ENCODE measurements around the gene ALCAM. TPM values are rescaled to one million over a fixed set of nuclear protein-coding genes. Genes with fewer than 3 reads are reported as not detected.

ALCAM gene
- total RNA-seq, 2 experiments from 2014 or later: 47.7 to 51.3 TPM

- TF ChIP-seq EZH2phosphoT487 (IDR thresholded peaks at IDR 0.05; ENCODE audit: borderline replicate concordance, low read depth, low read length): no peak
- no peak; the same call in 1 of the 2 replicates for TF ChIP-seq CTCF (conservative IDR thresholded peaks at IDR 0.05; ENCODE audit: low read length)
- Histone ChIP-seq H2AFZ (ENCODE audit: low read length) (no peak overlapping the region), H4K20me1 (ENCODE audit: insufficient read depth, low read length) (0 out of 2 replicates have a peak, but pooled peaks cover 6% of the 10 kb centered on the region), H3K9me2 (ENCODE audit: insufficient read depth, low read length) (no peaks in the 10 kb centered on the region), H3K9me3 (ENCODE audit: low read length) (no peaks in the 10 kb centered on the region), H3K36me3 (ENCODE audit: insufficient read depth, low read length) (no peaks in the 10 kb centered on the region), H3K4me2 (ENCODE audit: low read length) (no peak overlapping the region), H3K4me3 (ENCODE audit: low read depth, low read length, poor library complexity, severe bottlenecking) (no peak overlapping the region), H3K4me1 (ENCODE audit: insufficient read depth, low read length, poor library complexity, severe bottlenecking) (no peaks in the 10 kb centered on the region), H3K79me2 (ENCODE audit: insufficient read depth, low read depth, low read length) (no peaks in the 10 kb centered on the region), H3K27ac (ENCODE audit: low read depth, low read length, poor library complexity, severe bottlenecking) (no peak overlapping the region)
- DNase-seq (ENCODE audit: low spot score): no peak
- CTCF ChIA-PET (ENCODE audit: unreplicated experiment): no interaction called here
- intact Hi-C loops (cut with micrococcal nuclease; ENCODE audit: unreplicated experiment): loop anchor here (5.0 to 10.0 kb wide), 2 partner anchors 1240 to 1412 kb away; no protein-coding TSS in a partner anchor
- BruUV-seq (replicated peaks): no TSS peak
- POLR2A ChIA-PET: interaction anchor here (0.7 to 1.5 kb wide), 2 partner anchors 149 to 207 kb away, joined by 3 to 4 read pairs; no protein-coding TSS in a partner anchor
Measured at GRCh38 chr3:105516972-105517371, 150.3 kb downstream of the ALCAM start.

GRCh38 chr3:105518203-105518602, 151.5 kb downstream of the ALCAM start:
- H3K79me2 ChIP-seq (ENCODE audit: insufficient read depth, low read depth, low read length): no peaks in the 10 kb centered on the region
- no peak for DNase-seq (ENCODE audit: low spot score)
- H3K4me3 ChIP-seq (ENCODE audit: low read depth, low read length, poor library complexity, severe bottlenecking): no peak overlapping the region
- ChIA-PET CTCF (ENCODE audit: unreplicated experiment) (no interaction called here), POLR2A (interaction anchor here (0.9 to 1.5 kb wide), 4 partner anchors 10 to 153 kb away, joined by 3 to 6 read pairs (median 4); no protein-coding TSS in a partner anchor)
- H2AFZ ChIP-seq (ENCODE audit: low read length): no peak overlapping the region
- H3K27ac ChIP-seq (ENCODE audit: low read depth, low read length, poor library complexity, severe bottlenecking): no peak overlapping the region
- 0 out of 2 replicates have a peak, but pooled peaks cover 6% of the 10 kb centered on the region for H4K20me1 ChIP-seq (ENCODE audit: insufficient read depth, low read length)
- no peaks in the 10 kb centered on the region for H3K9me2 ChIP-seq (ENCODE audit: insufficient read depth, low read length)
- intact Hi-C loops (cut with micrococcal nuclease; ENCODE audit: unreplicated experiment): loop anchor here (1.0 to 10.0 kb wide), 3 partner anchors 152 to 1413 kb away; partner anchors contain the start of gene ALCAM
- BruUV-seq (replicated peaks): no TSS peak
- H3K4me1 ChIP-seq (ENCODE audit: insufficient read depth, low read length, poor library complexity, severe bottlenecking): no peaks in the 10 kb centered on the region
- H3K4me2 ChIP-seq (ENCODE audit: low read length): no peak overlapping the region
- TF ChIP-seq EZH2phosphoT487 (IDR thresholded peaks at IDR 0.05; ENCODE audit: borderline replicate concordance, low read depth, low read length) (no peak), CTCF (conservative IDR thresholded peaks at IDR 0.05; ENCODE audit: low read length) (no peak; the same call in 1 of the 2 replicates)
- no peaks in the 10 kb centered on the region for H3K9me3 ChIP-seq (ENCODE audit: low read length)
- no peaks in the 10 kb centered on the region for H3K36me3 ChIP-seq (ENCODE audit: insufficient read depth, low read length)

GRCh38 chr3:105518806-105519418, 152.2 kb downstream of the ALCAM start:
- H3K9me3 ChIP-seq (ENCODE audit: low read length): no peaks in the 10 kb centered on the region
- H3K27ac ChIP-seq (ENCODE audit: low read depth, low read length, poor library complexity, severe bottlenecking): no peak overlapping the region
- H3K4me1 ChIP-seq (ENCODE audit: insufficient read depth, low read length, poor library complexity, severe bottlenecking): no peaks in the 10 kb centered on the region
- no peak overlapping the region for H2AFZ ChIP-seq (ENCODE audit: low read length)
- intact Hi-C loops (cut with micrococcal nuclease; ENCODE audit: unreplicated experiment): loop anchor here (1.0 to 10.0 kb wide), 3 partner anchors 153 to 1414 kb away; partner anchors contain the start of gene ALCAM
- TF ChIP-seq EZH2phosphoT487 (IDR thresholded peaks at IDR 0.05; ENCODE audit: borderline replicate concordance, low read depth, low read length) (no peak), CTCF (conservative IDR thresholded peaks at IDR 0.05; ENCODE audit: low read length) (peak; percentile 91)
- no peak overlapping the region for H3K4me2 ChIP-seq (ENCODE audit: low read length)
- no peaks in the 10 kb centered on the region for H3K79me2 ChIP-seq (ENCODE audit: insufficient read depth, low read depth, low read length)
- peak; percentile 71 for DNase-seq (ENCODE audit: low spot score)
- ChIA-PET CTCF (ENCODE audit: unreplicated experiment) (no interaction called here), POLR2A (interaction anchor here (1.1 kb wide), 1 partner anchor 13 kb away, joined by 3 read pairs; no protein-coding TSS in a partner anchor)
- H3K9me2 ChIP-seq (ENCODE audit: insufficient read depth, low read length): no peaks in the 10 kb centered on the region
- H4K20me1 ChIP-seq (ENCODE audit: insufficient read depth, low read length): 0 out of 2 replicates have a peak, but pooled peaks cover 6% of the 10 kb centered on the region
- BruUV-seq (replicated peaks): no TSS peak
- no peaks in the 10 kb centered on the region for H3K36me3 ChIP-seq (ENCODE audit: insufficient read depth, low read length)
- H3K4me3 ChIP-seq (ENCODE audit: low read depth, low read length, poor library complexity, severe bottlenecking): no peak overlapping the region

Data from OCI-LY7 (cell line).